Renal pelvis (tissue), 4 donors: ENCODE measurements around the gene SHISA9. TPM values are rescaled to one million over a fixed set of nuclear protein-coding genes. Genes with fewer than 3 reads are reported as not detected.

ENCODE experiments used
- DNase-seq: peaks from one replicate; pipeline ENCODE4 v3.0.0-alpha.2; 2013
- polyA plus RNA-seq, 3 donors: library from polyadenylated mRNA; unstranded; fragments of 120-200 nt; gene quantifications; one replicate each; pipeline ENCODE4 v1.2.1, GENCODE V29; 2013; ENCODE audit not compliant: insufficient read length in 3 of 3

Gene SHISA9
- polyA plus RNA-seq, 3 donors: 2.7 to 3.7 (median 3.6) TPM

- no peak for DNase-seq
Observed at GRCh38 chr16:13262270-13263090, 361.1 kb downstream of the SHISA9 start.

- no peak for DNase-seq
Observed at GRCh38 chr16:13264749-13265552, 363.6 kb downstream of the SHISA9 start.

GRCh38 chr16:13269359-13269758 is 368.0 kb downstream of the SHISA9 start:
- no peak for DNase-seq

- no peak for DNase-seq
Observed at GRCh38 chr16:13269905-13270528, 368.6 kb downstream of the SHISA9 start.

- DNase-seq: no peak
Observed at GRCh38 chr16:13270602-13271001, 369.2 kb downstream of the SHISA9 start.

GRCh38 chr16:13289515-13289914 is 388.1 kb downstream of the SHISA9 start:
- no peak for DNase-seq

Other genes with a start within 250 kb of the SHISA9 start
- 10 to 100 TPM; 21.1 to 27.0 (median 22.0) TPM for gene CPPED1, start 97.7 kb upstream of the SHISA9 start, polyA plus RNA-seq